CD8-positive, alpha-beta memory T cell (primary cell): ENCODE measurements around the gene FAM83C. TPM values are rescaled to one million over a fixed set of nuclear protein-coding genes. Genes with fewer than 3 reads are reported as not detected.

Source experiments
- CTCF ChIA-PET: fragments of 350-600 bp; sonication (Branson Sonifier 250); formaldehyde crosslinking; loops from one replicate; lab custom pipeline; 2021; ENCODE audit warnings: antibody characterized with exemption; lab: Charles Lee
- POLR2A ChIA-PET: fragments of 350-600 bp; sonication (Branson Sonifier 250); formaldehyde crosslinking; loops from one replicate; lab custom pipeline; 2021; ENCODE audit warnings: antibody characterized with exemption; lab: Charles Lee
- DNase-seq, 5 donors: peaks; one replicate each; pipeline versions ENCODE4 v3.0.0 to v3.0.0-alpha.2; 2020 to 2022; ENCODE audit warnings: mixed read lengths in 1 of 5
- H3K27ac ChIP-seq: one replicate; pipeline ENCODE4 v1.7.0; 2013; ENCODE audit warnings: low read depth, mild to moderate bottlenecking, low read length, moderate library complexity
- H3K27me3 ChIP-seq: 2 replicates; pipeline ENCODE4 v1.7.0; 2013; ENCODE audit warnings: low read length, mild to moderate bottlenecking; ENCODE audit not compliant: insufficient read depth, poor library complexity, severe bottlenecking
- H3K36me3 ChIP-seq: 2 replicates; pipeline ENCODE4 v1.7.0; 2013; ENCODE audit warnings: mild to moderate bottlenecking, low read length, moderate library complexity; ENCODE audit not compliant: insufficient read depth
- H3K4me1 ChIP-seq: 2 replicates; pipeline ENCODE4 v1.7.0; 2013; ENCODE audit warnings: mild to moderate bottlenecking, low read length, moderate library complexity; ENCODE audit not compliant: insufficient read depth
- H3K4me3 ChIP-seq: 2 replicates; pipeline ENCODE4 v1.7.0; 2013; ENCODE audit warnings: mild to moderate bottlenecking, low read length
- H3K9me3 ChIP-seq: 2 replicates; pipeline ENCODE4 v1.7.0; 2013; ENCODE audit warnings: mild to moderate bottlenecking, low read length
- H3K27ac Mint-ChIP-seq, 8 donors: one replicate each; pipeline ENCODE4 v1.8.0; 2020 to 2021; ENCODE audit warnings: mixed read lengths in 8 of 8, mild to moderate bottlenecking in 6 of 8, inconsistent platforms in 3 of 8, moderate library complexity in 3 of 8
- H3K27me3 Mint-ChIP-seq, 2 donors: one replicate each; pipeline ENCODE4 v1.8.0; 2020 to 2021; ENCODE audit warnings: mixed read lengths in 2 of 2, mild to moderate bottlenecking in 1 of 2, moderate library complexity in 1 of 2
- H3K36me3 Mint-ChIP-seq, 3 donors: one replicate each; pipeline ENCODE4 v1.8.0; 2020 to 2021; ENCODE audit warnings: mixed read lengths in 3 of 3, inconsistent platforms in 1 of 3, mild to moderate bottlenecking in 1 of 3
- H3K4me1 Mint-ChIP-seq, 3 donors: one replicate each; pipeline ENCODE4 v1.8.0; 2020 to 2021; ENCODE audit warnings: mixed read lengths in 3 of 3, inconsistent platforms in 1 of 3, mild to moderate bottlenecking in 1 of 3
- H3K4me3 Mint-ChIP-seq, 7 donors: one replicate each; pipeline ENCODE4 v1.8.0; 2020 to 2021; ENCODE audit warnings: mixed read lengths in 7 of 7, mild to moderate bottlenecking in 6 of 7, moderate library complexity in 4 of 7, inconsistent platforms in 2 of 7
- H3K9me3 Mint-ChIP-seq, 5 donors: one replicate each; pipeline ENCODE4 v1.8.0; 2020 to 2022; ENCODE audit warnings: mixed read lengths in 5 of 5, mild to moderate bottlenecking in 3 of 5, moderate library complexity in 2 of 5, inconsistent platforms in 1 of 5
- polyA plus RNA-seq: library from polyadenylated mRNA; unstranded; fragments of 300-500 nt; fragmentation: Illumina TruSeq; gene quantifications from one replicate; pipeline ENCODE4 v1.2.3, GENCODE V29; 2021
- total RNA-seq, 2 experiments: library from RNA; stranded (reverse); gene quantifications; one replicate each; pipeline ENCODE4 v1.2.3, GENCODE V29; 2021

FAM83C gene
- total and polyA plus RNA-seq, 3 experiments from 2014 or later, result not detected

DNA sequence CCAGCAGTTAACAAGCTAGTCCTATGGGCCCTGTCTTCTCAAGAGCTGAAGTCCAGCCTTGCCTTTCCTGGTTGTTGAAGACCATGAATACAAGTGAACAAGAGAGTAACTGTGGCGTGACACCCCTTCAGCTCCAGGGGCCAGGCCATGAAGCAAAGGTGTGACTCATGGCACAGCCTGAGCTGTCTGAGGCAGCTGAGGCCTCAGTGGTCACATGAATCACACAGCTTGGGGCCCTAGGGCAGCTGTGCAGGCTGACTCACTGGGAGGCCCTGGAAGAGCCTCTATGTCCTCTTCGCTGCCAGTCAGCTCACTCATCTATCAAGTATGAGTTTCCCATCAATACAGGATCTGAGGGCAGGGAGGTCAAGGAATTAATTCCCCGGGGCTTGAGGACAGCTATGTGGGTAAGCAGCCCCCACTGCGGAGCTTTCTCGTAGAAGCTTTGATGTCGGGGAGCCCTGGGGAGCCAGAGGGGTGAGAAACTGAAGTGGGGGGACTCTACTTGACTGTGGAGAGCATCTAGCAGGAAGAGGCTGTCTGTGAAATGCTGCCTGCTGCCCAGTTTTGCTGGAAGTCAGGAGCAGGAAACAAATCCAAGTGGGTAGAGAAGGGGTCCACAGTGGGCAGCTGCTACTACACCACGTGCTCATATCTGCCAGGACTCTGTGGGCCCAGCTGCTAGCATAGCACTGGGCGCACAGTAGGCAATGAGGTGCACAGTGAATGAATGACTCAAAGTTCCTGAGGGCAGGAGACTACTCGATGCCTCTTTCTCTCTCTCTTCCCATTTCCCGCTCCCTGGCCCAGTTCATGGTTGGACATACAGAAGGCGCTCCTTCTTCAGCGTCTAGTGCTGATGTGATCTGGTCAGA, 13.7 kb upstream of the FAM83C start:
- H3K27me3 ChIP-seq, result no peaks in the 10 kb centered on the region
- H3K4me1 Mint-ChIP-seq, result peaks cover 5 to 15% (median 9%) of the 10 kb centered on the region in 3 donors
- no peaks in the 10 kb centered on the region for H3K36me3 ChIP-seq
- H3K27me3 Mint-ChIP-seq, result no peaks in the 10 kb centered on the region
- no peaks in the 10 kb centered on the region for H3K9me3 ChIP-seq
- peak in 1 of 5 donors; percentile 58 for DNase-seq
- H3K4me3 Mint-ChIP-seq, result no peak overlapping the region
- H3K27ac ChIP-seq, result no peak overlapping the region
- POLR2A ChIA-PET, result no interaction called here
- H3K9me3 Mint-ChIP-seq, result no peaks in the 10 kb centered on the region
- H3K4me3 ChIP-seq, result no peak overlapping the region
- H3K4me1 ChIP-seq, result peaks cover 8% of the 10 kb centered on the region
- CTCF ChIA-PET, result interaction anchor here (1.2 to 3.1 kb wide), 7 partner anchors 17 to 471 kb away, joined by 3 to 13 read pairs (median 4); partner anchors contain the start of genes EIF6 and MMP24OS
- peak overlapping the region in 4 of 8 donors; percentile 12 to 56 (median 42) for H3K27ac Mint-ChIP-seq
- H3K36me3 Mint-ChIP-seq, result peaks cover 0 to 32% (median 2%) of the 10 kb centered on the region in 3 donors

DNA sequence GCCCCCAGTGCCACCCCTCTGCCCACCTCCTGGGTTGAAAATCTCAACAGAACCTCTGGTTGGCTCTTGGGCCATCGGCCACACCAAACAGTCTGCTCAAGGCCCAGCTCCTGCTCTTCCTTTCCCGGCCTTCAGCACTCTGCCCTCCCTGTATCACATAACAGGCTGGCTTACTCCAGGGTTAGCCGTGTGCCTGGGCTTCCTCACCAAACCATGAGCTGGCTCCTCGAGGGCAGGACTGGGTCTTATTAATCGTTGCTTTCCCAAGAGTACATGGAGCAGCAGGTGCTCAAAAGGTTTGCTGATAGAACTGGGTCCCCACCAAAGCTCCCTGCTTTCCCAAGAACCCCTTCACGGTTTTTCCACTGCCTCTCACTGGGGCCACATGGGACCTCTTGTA, 12.7 kb upstream of the FAM83C start:
- DNase-seq, result no peak
- H3K4me1 Mint-ChIP-seq, result peaks cover 5 to 15% (median 9%) of the 10 kb centered on the region in 3 donors
- H3K4me3 Mint-ChIP-seq, result no peak overlapping the region
- ChIA-PET CTCF (interaction anchor here (0.9 to 3.1 kb wide), 13 partner anchors 8 to 475 kb away, joined by 3 to 22 read pairs (median 4); partner anchors contain the start of genes EIF6 and MMP24OS), POLR2A (no interaction called here)
- Histone ChIP-seq H3K36me3 (no peaks in the 10 kb centered on the region), H3K4me1 (peaks cover 8% of the 10 kb centered on the region), H3K27ac (no peak overlapping the region), H3K9me3 (no peaks in the 10 kb centered on the region), H3K4me3 (no peak overlapping the region), H3K27me3 (no peaks in the 10 kb centered on the region)
- peak overlapping the region in 1 of 8 donors; percentile 34 for H3K27ac Mint-ChIP-seq
- H3K9me3 Mint-ChIP-seq, result no peaks in the 10 kb centered on the region
- H3K27me3 Mint-ChIP-seq, result no peaks in the 10 kb centered on the region
- peaks cover 0 to 28% (median 2%) of the 10 kb centered on the region in 3 donors for H3K36me3 Mint-ChIP-seq

DNA sequence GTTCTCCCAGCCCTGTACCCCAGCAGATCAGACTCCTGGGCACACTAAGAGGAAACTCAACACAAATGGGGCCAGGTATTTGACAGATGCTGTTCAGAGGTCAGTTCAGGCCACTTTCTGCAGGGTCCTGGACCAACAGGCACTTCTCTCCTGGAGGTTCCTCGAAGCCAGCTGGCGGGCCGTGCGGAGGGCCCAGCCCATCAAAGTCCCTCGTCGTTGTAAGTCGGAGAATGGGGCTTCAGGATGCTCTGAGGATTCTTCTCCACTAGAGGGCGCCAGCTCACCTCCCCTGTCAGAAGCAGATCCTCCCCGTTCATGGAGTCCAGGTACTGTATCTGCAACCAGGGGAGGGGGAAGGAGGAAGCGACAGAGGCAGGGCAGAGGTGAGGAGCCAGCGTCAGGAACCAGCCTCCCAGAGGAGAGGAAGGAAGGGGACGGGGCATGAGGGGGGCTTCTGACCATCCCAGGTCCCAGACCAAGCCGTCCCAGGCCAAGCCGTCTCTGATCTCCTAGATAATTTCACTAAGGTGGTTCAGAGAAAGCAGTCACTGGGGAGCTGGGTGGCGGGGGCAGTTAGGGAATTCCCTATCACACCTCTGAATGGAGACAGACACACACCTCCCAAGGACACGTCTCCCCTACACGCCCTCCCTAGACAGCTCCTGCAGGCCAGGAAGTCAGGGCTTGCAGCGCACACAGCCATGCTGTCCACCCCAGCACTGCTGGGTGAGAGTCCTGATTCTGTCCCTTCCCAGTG, 11.7 kb upstream of the FAM83C start:
- Mint-ChIP-seq H3K9me3 (no peaks in the 10 kb centered on the region), H3K4me3 (no peak overlapping the region), H3K27ac (peak overlapping the region in 5 of 8 donors; percentile 26 to 85 (median 41)), H3K27me3 (no peaks in the 10 kb centered on the region), H3K36me3 (peaks cover 0 to 21% (median 2%) of the 10 kb centered on the region in 3 donors), H3K4me1 (peaks cover 5 to 15% (median 9%) of the 10 kb centered on the region in 3 donors)
- peak; percentile 68 to 87 (median 75) for DNase-seq
- Histone ChIP-seq H3K27ac (no peak overlapping the region), H3K4me3 (no peak overlapping the region), H3K36me3 (no peaks in the 10 kb centered on the region), H3K9me3 (no peaks in the 10 kb centered on the region), H3K27me3 (no peaks in the 10 kb centered on the region), H3K4me1 (peaks cover 8% of the 10 kb centered on the region)
- ChIA-PET CTCF (interaction anchor here (0.6 to 3.1 kb wide), 26 partner anchors 9 to 474 kb away, joined by 3 to 22 read pairs (median 4); partner anchors contain the start of gene EIF6), POLR2A (no interaction called here)

DNA sequence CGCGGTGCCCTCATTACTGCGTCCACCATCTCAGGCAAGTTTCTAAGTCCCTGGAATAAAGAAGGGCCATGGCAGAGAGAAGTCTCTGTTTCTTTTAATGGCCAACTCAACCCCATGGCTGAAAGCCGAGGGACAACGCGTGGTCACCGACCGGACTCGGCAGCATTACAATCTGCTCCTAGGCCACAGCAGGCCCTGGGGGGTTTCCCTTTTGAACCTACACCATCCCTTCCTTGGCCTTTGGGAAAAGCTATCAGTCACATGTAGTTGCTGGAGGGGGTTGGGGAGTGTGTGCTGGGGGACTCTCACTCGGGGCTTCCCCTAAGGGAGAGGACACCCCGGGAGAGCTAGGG, 11.1 kb upstream of the FAM83C start:
- H3K4me3 Mint-ChIP-seq, result no peak overlapping the region
- POLR2A ChIA-PET, result no interaction called here

DNA sequence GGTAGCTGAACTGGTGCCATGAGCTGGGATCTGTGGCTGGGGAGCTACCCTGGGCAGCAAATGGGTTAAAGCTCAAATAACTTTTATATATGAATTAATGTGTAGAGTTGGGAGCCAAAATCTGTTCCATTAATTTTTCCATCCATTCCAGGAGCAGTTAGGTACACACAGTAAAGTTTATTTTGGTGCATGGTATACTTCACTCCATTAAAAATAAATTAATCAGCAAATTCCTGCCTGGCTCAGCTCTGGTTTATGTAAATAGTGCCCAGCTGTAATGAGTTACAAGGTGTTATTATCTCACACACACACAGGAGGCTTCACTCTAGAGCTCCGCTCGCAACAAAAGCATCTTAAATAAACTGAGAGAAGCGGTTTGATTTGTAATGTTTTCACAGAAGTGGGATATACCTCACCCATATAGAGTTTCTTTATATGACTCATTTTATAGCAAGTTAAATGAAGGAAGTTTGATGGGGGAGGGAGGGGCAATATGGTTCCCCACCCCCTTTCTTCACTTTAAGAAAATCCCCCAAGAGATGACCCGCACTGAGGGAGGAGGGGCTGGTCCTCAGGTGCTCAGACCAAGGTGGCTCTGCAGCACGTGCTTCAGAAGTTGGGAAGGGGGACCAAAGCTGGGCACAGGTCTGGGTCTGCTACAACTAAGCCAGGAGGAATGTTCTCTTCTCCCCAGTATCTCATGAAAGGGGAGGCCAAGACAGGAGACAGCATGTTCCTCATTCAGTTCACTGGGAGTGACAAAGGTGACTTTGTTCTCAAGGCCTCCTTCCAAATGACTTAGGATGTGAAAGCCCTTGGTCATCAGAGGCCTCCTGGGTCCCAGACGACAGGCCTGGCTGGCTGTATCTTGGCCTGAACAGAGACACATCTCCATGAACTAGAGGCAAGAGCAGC, 10.5 kb upstream of the FAM83C start:
- Mint-ChIP-seq H3K9me3 (no peaks in the 10 kb centered on the region), H3K27me3 (no peaks in the 10 kb centered on the region), H3K4me3 (no peak overlapping the region), H3K36me3 (peaks cover 0 to 17% (median 2%) of the 10 kb centered on the region in 3 donors), H3K27ac (peak overlapping the region in 2 of 8 donors; percentile 29 to 92), H3K4me1 (peaks cover 5 to 15% (median 9%) of the 10 kb centered on the region in 3 donors)
- Histone ChIP-seq H3K36me3 (no peaks in the 10 kb centered on the region), H3K27me3 (no peaks in the 10 kb centered on the region), H3K4me3 (no peak overlapping the region), H3K9me3 (no peaks in the 10 kb centered on the region), H3K4me1 (peaks cover 8% of the 10 kb centered on the region), H3K27ac (no peak overlapping the region)
- POLR2A ChIA-PET, result no interaction called here
- no peak for DNase-seq
- CTCF ChIA-PET, result interaction anchor here (0.7 to 3.1 kb wide), 18 partner anchors 11 to 467 kb away, joined by 3 to 22 read pairs (median 4); partner anchors contain the start of gene EIF6

More for the DNA sequence above, 11.1 kb upstream of the FAM83C start:
- Mint-ChIP-seq H3K9me3 (no peaks in the 10 kb centered on the region), H3K27ac (peak overlapping the region in 3 of 8 donors; percentile 26 to 49 (median 29)), H3K4me1 (peaks cover 5 to 15% (median 9%) of the 10 kb centered on the region in 3 donors), H3K36me3 (peaks cover 0 to 21% (median 2%) of the 10 kb centered on the region in 3 donors), H3K27me3 (no peaks in the 10 kb centered on the region)
- Histone ChIP-seq H3K36me3 (no peaks in the 10 kb centered on the region), H3K9me3 (no peaks in the 10 kb centered on the region), H3K4me1 (peaks cover 8% of the 10 kb centered on the region), H3K4me3 (no peak overlapping the region), H3K27ac (no peak overlapping the region), H3K27me3 (no peaks in the 10 kb centered on the region)
- CTCF ChIA-PET, result interaction anchor here (0.6 to 3.1 kb wide), 19 partner anchors 10 to 467 kb away, joined by 3 to 22 read pairs (median 4); partner anchors contain the start of gene EIF6
- DNase-seq, result no peak

DNA sequence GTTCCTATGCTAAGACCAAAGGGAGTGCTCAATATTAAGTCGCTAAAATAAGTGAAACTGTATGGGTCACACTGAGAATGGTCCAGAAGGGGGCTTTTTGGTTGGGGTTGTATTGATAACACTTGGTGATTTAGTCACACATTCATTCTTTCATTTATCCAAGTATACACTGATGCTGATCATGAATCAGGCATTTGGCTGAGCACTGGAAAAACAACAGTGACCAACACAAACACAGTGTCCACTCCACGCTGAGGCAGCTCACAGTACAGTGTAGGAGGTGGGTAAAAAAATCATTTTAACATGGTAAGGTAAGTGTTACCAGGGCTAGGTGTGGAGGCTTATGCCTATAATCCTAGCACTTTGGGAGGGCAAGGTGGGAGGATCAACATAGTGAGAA, 9.2 kb upstream of the FAM83C start:
- H3K9me3 ChIP-seq, result no peaks in the 10 kb centered on the region
- no peaks in the 10 kb centered on the region for H3K27me3 ChIP-seq
- H3K4me3 ChIP-seq, result no peak overlapping the region
- POLR2A ChIA-PET, result no interaction called here
- peak overlapping the region in 1 of 8 donors; percentile 76 for H3K27ac Mint-ChIP-seq
- peaks cover 8% of the 10 kb centered on the region for H3K4me1 ChIP-seq
- H3K36me3 ChIP-seq, result no peaks in the 10 kb centered on the region
- no peaks in the 10 kb centered on the region for H3K9me3 Mint-ChIP-seq
- DNase-seq, result no peak
- peaks cover 5 to 15% (median 9%) of the 10 kb centered on the region in 3 donors for H3K4me1 Mint-ChIP-seq
- peaks cover 0 to 13% (median 0%) of the 10 kb centered on the region in 3 donors for H3K36me3 Mint-ChIP-seq
- H3K4me3 Mint-ChIP-seq, result peak overlapping the region in 1 of 7 donors; percentile 61
- H3K27ac ChIP-seq, result no peak overlapping the region
- H3K27me3 Mint-ChIP-seq, result peaks cover 0 to 2% of the 10 kb centered on the region in 2 donors
- CTCF ChIA-PET, result interaction anchor here (1.3 kb wide), 1 partner anchor 17 kb away, joined by 3 read pairs; the partner anchor contains the start of gene EIF6
